GM21576 (cell line): ENCODE data around the gene DDX10.
"Not testable (repeated sequence)": the region's sequence is repeated elsewhere in the genome, so short reads cannot be mapped to it uniquely, and the experiment has no call there.

ENCODE experiments used
- ATAC-seq: cut with Tn5 transposase; IDR thresholded peaks from one replicate; pipeline ENCODE4 v1.9.1; 2021; ENCODE audit warnings: mild to moderate bottlenecking, moderate library complexity; ENCODE audit not compliant: unreplicated experiment

Gene DDX10

DNA sequence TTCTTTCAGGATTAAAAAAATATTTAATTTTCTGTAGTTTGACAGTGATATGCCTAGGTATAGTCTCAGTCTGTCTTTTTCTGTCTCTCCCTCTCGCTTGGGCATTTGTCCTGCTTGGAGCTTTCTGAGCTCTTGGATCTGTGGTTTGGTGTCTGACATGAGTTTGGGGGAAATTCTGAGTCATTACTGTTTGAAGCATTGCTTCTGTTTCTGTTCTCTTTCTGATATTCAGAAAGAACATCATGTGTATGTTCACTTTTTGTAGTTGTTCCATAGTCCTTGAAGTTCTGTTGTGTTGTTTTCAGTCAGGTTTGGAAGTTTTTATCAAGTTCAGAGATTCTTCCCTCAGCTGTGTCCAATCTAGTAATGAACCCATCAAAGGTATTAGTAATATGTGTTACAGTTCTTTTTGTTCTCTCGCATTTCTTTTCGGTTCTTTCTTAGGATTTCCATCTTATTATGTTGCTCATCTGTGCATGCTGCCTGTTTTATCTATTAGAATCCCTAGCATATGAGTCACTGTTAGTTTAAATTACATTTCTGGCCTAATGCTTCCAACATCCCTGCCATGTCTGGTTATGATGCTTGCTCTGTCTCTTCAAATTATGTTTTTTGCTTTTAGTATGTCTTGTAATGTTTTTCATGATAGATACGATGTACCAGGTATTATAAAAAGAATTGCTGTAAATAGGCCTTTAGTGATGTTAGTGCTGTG is 48.4 kb downstream of the DDX10 start:
- peak; percentile 68 for ATAC-seq

DNA sequence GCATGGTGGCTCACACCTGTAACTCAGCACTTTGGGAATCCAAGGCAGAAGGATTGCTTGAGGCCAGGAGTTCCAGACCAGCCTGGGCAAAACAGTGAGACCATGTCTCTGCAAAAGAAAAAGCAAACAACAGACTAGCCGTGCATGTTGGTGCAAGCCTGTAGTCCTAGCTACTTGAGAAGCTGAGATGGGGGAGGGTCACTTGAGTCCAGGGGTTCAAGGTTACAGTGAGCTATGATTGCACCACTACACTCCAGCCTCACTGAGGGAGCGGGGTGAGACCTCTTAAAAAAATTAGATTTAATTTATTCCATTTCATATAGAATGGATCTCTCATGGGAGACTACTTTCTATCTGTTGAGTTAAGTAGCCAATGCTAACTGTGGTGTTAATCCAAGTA is 50.4 kb downstream of the DDX10 start:
- no peak for ATAC-seq

DNA sequence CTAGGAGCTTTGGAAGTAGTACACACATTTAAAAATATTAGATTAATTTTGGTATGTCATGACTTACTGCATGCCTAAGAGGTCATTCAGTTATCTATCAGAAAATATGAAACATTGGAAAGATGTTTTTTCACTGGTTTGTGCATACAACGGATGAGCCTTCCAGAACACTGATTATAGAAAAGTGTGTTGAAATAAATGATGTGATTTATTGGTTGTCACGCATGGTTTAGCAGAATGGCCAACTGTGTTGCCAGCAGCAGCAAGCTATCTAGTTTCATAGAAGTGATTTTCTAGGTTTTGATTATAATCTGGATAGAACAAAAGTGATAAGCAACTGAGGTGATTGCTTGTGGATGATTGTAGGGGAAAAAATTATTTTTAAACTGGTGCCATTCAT is 53.6 kb downstream of the DDX10 start:
- no peak for ATAC-seq

DNA sequence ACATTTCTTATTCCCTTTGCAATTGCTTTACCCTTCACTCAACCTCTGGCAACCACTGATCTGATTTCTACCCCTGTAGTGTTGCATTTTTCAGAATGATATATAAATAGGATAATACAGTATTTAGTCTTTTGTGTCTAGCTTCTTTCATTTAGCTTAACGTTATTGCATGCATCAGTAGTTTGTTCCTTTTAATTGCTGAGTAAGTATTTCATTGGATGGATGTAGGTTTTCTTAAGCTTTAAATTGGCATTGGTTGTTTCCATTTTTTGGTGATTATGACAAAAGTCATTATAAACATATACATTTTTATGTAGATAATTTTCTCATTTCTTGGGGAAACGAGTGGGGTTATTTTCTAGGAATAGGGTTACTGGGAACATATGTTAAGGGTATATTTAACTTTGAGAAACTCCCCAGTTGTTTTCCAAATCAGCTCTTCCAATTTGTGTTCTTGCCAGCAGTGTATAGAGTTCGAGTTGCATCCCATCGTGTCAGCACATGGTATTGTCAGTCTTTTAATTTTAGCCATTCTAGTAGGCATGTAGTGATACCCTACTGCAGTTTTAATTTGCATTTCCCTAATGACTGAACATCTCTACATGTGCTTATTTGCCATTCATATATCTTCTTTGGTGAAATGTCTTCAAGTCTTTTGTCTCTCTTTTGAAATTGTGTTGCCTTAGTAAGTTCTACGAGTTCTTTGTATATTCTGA is 60.3 kb downstream of the DDX10 start:
- no peak for ATAC-seq

DNA sequence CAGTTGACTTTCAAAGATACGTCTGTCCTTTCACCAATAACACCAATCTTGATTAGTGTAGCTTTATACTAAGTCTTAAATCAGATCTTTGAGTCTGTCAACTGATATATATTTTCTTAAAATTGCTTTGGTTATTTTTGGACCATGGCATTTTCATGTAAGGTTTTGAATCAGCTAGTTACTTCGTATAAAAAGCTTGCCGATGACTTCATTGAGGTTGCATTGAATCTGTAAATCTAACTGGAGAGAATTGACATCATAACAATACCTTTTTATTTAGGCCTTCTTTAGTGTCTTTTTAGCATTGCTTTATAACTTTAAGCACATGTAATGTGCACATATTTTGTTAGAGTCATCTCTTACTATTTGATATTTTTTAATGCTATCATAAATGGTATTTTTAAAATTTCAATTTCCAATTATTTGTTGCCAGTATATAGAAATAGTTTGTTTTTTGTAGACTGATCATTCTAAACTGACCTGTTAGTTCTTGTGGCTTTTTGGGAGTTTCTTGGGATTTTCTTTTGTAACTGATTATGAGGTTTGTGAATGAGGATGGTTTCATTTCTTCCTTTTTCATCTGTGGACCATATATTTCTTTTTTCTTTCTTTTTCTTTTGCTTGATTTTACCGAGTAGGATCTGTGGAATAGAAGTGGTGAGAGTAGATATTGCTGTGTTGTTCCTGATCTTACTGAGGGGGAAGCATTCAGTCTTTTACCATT is 61.4 kb downstream of the DDX10 start:
- no peak for ATAC-seq

DNA sequence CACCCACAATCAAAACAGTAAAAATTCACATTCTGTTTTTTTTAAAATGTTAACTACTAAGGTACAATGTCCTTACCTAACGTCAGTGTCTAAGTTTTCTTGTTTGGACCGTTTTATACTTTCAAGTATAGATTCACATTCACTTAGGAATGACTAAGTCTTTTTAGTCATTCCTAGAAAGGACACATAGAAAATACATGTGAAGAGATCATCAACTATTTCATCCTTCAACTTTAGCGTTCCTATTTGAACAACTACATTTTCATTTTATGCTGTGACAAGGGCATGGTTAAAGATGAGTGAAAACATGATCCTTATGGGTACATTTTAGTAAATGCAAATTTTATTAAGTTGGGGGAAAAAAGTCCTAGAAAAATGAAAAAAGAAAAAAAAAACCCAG is 62.8 kb downstream of the DDX10 start:
- no peak for ATAC-seq

DNA sequence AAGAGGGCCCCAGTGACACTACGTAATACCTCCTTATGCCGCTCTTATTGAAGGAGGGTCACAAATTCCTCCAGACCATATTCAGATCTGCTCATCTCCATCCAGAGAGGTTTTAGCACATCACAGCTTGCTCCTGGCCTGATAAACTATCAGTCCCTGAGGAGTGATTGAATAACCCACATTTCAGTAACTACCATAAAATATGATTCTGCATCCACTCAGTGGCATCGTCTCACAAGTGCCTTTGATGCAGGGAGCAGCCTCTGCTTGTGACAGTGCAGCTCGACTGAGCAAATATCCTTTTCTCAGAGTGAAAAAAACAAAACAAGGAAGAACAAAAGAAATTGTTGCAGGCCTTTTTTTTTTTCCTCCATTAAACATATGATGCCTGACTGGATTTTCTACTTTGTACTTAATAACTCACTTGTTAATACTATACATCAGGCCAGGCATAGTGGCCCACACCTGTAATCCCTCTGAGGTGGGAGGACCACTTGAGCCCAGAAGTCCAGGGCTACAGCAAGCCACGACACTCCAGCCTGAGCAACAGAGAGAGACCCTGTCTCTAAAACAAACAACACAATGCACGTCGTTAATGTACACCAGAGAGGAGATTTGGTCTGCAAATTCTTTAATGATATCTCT is 64.5 kb downstream of the DDX10 start:
- ATAC-seq, result no peak

DNA sequence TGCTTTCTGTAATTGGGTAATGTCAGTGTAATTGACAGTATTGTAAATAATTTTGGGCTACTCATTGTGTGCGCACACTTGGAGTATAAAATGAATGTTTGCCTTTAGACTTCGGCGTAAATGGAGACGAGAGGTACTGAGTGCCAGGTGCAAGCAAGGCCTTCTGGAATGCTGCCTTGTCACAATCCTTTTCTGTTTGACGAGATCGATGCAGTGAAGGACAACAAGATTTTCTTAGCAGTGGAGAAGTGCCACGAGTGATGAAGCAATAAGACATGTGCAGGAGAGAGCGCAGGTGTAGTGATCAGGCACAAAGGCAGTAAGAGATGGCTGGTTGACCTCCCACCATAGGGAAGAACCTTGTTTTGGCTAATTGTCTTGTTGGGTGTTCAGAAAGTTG is 67.5 kb downstream of the DDX10 start:
- no peak for ATAC-seq

DNA sequence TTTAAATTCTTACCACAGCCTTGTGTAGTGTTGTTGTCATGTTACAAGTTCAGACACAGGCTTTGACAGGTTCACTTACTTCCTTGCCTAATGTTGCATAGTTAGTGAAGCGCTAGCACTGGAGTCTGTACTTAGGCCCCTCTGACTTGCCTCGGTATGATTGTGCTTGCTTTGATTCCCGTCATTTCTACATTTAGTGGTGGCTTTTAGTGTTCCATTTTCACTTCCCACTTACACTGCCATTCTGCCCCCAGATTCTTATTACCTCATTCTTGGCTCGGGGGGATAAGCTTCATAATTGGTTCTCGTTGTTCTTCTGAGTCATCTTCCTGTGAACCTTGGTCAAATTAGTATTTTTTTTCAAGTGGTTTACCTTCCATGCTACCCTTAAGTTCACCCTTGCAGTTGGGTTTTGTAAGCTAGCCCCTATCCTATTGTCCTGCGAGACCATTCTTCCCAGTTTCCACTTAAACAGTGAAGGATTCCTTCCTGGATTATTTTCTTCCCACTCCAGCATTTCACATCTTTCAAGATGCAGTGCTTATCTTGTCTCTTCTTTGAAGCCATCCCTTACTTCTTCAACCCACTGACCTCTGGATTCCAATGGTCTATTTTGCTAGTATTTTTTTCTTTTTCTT is 68.7 kb downstream of the DDX10 start:
- peak; percentile 89 for ATAC-seq

DNA sequence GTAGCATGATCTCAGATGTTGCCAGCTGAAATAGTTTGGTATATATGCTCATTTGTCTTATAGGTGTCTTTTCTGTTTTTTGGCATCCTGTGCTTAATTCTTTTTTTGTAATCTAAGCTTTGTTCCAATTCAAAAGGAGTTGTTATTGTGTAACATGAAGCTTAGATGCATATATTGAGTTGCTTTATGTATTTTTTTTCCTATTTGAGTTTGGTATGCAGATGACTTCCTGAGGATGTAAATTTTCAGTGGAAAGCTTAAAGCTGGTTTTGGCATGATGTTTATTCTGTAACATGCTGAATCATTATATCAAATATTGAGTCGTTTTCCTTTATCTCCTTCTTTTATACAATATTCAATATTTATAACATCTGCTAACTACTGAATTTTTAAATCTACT is 69.4 kb downstream of the DDX10 start:
- no peak for ATAC-seq

DNA sequence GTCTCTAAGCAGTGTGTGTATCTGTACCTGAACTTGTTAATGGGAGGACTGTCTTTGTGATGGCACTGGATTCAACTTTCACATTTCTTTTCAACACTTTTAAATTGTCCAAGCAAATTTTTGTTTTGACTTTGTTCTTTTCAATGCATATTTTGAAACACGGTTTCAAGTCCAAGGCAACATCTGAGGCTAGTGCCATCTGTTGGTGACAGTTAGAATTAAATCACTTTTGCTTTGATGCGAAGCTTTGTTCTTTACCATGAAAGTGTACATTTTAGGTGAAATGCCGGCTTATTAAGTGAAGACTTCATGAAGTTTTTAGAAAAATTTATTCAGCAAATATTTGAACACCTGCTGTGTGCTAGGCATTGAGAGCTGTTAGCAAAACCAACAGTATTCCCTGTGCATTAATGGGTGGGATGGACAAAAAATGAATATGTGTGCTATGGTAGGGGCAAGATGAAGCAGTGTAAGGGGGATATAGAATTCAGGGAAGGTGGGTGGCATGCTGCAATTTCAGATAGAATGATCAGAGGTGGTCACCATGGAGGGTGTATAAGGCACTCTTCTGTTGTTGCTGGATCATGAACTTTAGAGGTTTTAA is 70.2 kb downstream of the DDX10 start:
- no peak for ATAC-seq

DNA sequence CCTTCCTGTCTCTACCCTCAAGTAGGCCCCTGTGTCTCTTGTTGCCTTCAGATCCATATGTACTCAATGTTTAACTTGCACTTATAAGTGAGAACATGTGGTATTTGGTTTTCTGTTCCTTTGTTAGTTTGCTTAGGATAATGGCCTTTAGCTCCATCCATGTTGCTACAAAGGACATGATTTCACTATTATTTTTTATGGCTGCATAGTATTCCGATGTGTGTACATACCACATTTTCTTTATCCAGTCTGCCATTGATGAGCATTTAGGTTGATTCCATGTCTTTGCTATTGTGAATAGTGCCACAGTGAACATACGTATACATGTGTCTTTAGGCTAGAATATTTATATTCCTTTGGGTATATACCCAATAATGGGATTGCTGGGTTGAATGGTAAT is 75.3 kb downstream of the DDX10 start:
- ATAC-seq, result not testable (repeated sequence)

DNA sequence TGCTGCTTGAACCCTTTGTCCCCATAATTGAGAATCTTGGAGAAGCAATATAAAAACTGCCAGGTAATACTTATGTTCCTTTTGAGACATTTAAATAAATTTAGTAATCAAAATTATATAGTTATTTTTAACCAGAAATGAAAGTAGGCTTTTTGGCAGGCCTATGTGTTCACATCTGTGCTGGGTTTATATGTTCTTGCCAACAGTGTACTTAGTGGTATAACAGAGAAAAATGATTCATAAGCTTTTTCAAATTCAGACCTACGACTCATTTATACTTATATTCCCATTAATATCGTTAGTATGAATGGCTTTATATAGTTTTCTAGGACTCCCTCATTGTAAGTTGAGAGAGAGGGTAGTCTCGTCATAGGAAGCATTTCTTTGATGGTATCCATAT is 79.0 kb downstream of the DDX10 start:
- no peak for ATAC-seq

DNA sequence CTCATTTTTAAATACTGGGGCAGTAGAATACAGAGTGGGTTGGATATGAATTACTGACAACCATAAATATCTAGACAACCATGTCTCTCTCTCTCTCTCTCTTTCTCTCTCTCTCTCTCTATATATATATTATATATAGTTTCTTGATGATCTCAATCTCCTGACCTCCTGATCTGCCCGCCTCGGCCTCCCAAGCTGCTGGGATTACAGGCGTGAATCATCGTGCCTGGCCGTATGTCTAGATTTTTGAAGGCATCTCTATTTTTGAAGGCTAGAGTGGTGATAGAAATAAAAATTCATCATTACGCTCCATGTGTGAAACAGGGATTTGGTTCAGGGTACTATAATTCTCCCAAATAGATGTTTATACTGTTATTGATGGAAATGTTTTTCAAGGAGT is 84.1 kb downstream of the DDX10 start:
- no peak for ATAC-seq

DNA sequence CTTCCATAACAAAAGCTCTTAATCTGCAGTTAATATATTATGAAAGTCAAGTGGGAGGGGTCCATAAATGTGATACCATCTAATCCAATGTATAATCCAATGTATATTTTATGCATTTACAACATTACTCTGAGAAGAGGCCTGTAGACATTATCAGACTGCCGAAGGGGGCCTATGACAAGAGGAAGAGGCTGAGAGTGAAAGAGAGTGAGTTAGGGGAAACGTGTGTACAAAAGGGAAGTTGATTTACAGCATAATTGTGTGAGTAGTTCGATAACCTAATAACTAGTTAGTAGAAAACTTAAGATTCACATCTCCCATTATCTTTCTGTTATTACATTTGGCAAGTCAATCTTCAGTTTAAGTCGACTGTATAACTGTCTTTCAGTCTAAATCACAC is 86.6 kb downstream of the DDX10 start:
- peak; percentile 45 for ATAC-seq

DNA sequence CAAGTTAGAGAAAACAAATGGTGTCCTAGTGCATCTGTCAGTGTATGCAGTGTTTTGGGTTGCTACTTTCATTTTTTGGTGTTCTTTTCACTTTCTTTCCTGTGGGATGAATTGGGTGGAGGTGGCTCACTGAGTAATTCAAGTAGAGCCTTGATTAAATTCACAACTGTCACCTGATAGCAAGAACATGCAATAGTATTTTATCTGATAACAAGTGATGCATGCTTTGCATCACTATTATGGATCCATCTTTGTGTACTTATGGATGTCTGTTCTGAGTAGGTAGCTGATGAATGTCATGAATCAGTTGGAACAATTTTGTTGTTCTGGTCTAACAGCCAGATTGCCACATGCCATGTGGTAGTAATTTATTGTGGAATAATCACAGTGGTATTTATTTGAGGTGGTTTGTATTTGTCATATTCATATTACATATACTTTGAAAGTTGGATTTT is 87.5 kb downstream of the DDX10 start:
- no peak for ATAC-seq

DNA sequence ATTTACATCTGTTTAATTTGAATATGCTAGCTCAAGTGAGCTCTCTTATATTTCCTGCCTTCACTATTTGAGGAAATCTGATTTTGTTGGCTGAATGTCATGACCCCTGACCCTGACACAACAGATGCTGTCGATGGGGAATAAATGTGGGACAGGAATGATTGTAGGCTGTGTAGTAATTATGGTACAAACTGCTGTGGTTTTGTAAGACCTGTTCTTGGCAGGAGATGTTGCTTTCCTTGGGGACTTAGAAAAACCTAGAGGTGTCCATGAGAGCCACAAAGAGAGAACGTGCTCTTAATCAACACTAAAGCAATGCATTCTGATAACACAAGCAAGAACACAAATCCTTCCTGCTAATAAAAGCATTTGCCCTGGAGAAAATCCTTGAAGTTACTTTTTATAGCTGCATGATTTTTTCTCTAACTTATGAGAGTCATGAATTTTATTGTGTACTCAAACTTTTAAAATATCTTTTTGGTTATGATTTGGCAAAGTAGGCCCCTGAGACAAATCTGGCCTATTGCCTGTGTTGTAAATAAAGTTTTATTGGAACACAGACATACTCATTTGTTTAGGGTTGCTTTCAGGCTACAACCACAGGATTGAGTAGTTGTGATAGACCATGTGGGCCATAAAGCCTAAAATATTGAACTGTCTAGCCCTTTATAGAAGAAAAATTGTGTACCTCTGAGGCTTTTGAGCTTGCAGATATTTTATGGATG is 90.2 kb downstream of the DDX10 start:
- ATAC-seq, result no peak

DNA sequence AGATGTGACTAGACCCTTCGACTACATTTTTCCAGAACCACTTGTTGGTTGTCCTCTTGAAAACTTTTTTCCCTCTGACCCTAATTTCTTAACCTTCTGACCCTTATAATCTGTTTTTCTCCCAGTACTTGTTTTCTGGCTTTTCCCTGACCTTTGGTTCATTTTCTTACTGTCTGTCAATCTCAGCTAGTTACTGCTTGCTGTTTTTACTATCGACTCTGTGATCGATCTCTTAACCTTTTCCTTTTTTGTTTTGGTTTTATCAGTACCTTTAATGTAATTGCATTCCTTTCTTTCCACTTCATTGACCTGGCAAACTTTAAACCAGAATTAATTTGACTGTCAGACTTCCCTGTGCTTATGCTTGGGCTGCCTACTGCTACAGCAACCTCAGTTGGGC is 92.8 kb downstream of the DDX10 start:
- no peak for ATAC-seq

DNA sequence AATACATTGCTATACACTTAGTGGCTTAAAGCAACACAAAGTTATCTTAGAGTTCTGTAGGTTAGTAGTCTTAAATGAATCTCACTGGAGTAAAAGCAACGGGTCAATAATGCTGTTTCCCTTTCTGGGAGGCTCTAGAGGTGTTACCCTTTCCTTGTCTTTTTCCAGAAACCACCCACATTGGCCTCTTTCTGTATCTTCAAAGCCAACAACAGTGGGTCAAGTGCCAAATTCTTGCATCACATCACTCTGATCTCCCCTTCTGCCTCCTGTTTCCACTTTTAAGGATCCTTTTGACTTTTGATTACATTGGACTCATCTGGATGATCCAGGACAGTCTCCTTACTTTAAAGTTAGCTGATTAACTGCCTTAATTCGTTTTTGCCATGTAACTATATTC is 93.6 kb downstream of the DDX10 start:
- ATAC-seq, result no peak

DNA sequence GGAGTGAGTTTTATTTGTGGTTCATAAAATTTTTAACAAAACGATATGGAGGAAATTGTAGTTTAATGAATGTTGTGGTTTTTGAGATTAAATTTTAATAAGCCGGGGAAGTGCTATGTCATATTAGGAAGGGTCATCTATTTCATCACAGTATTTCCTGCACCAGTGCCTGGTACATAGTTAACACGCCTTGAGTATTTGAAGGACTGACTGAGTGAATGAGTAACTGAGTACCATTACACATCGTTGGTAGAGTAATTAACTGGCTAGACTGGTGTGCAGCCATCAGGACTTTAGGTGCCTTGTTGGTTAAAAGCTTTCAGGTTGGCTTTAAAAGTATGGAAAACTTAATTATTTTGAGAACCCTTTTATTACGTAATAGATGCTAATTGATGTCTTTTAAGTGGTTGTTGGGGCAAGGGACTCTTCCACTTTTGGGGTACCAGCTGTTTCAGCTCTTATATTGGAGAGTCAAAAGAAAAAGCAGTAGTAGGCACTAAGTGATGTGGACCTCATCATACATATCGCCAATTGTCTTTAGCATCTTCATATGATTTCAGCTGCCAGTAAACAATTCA is 101.8 kb downstream of the DDX10 start:
- no peak for ATAC-seq
